Osteoblast (primary cell): ENCODE results near the gene PTPN7. TPM values are rescaled to one million over a fixed set of nuclear protein-coding genes. Genes with fewer than 3 reads are reported as not detected.
A peak's percentile ranks its signal among the peaks of the same experiment; 100 is the strongest.

ENCODE experiments used
- DNase-seq: peaks from one replicate; pipeline ENCODE4 v3.0.0; 2011; ENCODE audit warnings: low spot score, mixed read lengths; ENCODE audit not compliant: insufficient read length; ENCODE audit errors: missing footprints
- H2AFZ ChIP-seq: 2 replicates; pipeline ENCODE4 v1.6.0; 2011; ENCODE audit warnings: mild to moderate bottlenecking, low read length
- H3K27ac ChIP-seq: 2 replicates; pipeline ENCODE4 v1.5.1; 2011; ENCODE audit warnings: mild to moderate bottlenecking, low read depth, low read length, moderate library complexity
- H3K27me3 ChIP-seq: 2 replicates; pipeline ENCODE4 v1.6.0; 2012; ENCODE audit warnings: mild to moderate bottlenecking, control low read depth, inconsistent platforms, low read length, moderate library complexity; ENCODE audit not compliant: insufficient read depth
- H3K36me3 ChIP-seq: 2 replicates; pipeline ENCODE4 v1.5.1; 2011; ENCODE audit warnings: mild to moderate bottlenecking, low read length, control low read depth, moderate library complexity; ENCODE audit not compliant: insufficient read depth
- H3K4me1 ChIP-seq: 2 replicates; pipeline ENCODE4 v1.5.1; 2011; ENCODE audit warnings: mild to moderate bottlenecking, low read length, control low read depth, moderate library complexity; ENCODE audit not compliant: insufficient read depth
- H3K4me2 ChIP-seq: 2 replicates; pipeline ENCODE4 v1.6.0; 2011; ENCODE audit warnings: mild to moderate bottlenecking, low read length; ENCODE audit not compliant: insufficient read depth
- H3K4me3 ChIP-seq: fragments of 200-600 bp; sonication (generic); 3 replicates; pipeline ENCODE4 v1.5.1; 2012; ENCODE audit warnings: mild to moderate bottlenecking, low read length, inconsistent platforms; ENCODE audit not compliant: insufficient read depth
- H3K79me2 ChIP-seq: 2 replicates; pipeline ENCODE4 v1.6.0; 2012; ENCODE audit warnings: mild to moderate bottlenecking, low read length, control low read depth, inconsistent platforms; ENCODE audit not compliant: insufficient read depth
- H3K9me3 ChIP-seq: 2 replicates; pipeline ENCODE4 v1.5.1; 2011; ENCODE audit warnings: low read depth, low read length, control low read depth
- H4K20me1 ChIP-seq: 2 replicates; pipeline ENCODE4 v1.6.0; 2012; ENCODE audit warnings: mild to moderate bottlenecking, low read length, control low read depth; ENCODE audit not compliant: insufficient read depth
- total RNA-seq: library from RNA; depleted of rRNA; stranded (reverse); fragments of >200 nt; gene quantifications from 2 replicates; pipeline ENCODE4 v1.2.3, GENCODE V29; 2012
- TF ChIP-seq, protein P1 (sequence below): IDR thresholded peaks from 2 replicates; pipeline ENCODE4 v1.5.1; 2011; ENCODE audit warnings: mild to moderate bottlenecking, low read depth, low read length, moderate library complexity; ENCODE audit errors: extremely low read depth

Gene PTPN7
- total RNA-seq, 1 donor = not detected

- H3K4me1 ChIP-seq = peaks cover 14% of the 10 kb centered on the region
- no peak overlapping the region for H3K4me3 ChIP-seq
- H3K79me2 ChIP-seq = no peaks in the 10 kb centered on the region
- TF ChIP-seq, protein P1, sequence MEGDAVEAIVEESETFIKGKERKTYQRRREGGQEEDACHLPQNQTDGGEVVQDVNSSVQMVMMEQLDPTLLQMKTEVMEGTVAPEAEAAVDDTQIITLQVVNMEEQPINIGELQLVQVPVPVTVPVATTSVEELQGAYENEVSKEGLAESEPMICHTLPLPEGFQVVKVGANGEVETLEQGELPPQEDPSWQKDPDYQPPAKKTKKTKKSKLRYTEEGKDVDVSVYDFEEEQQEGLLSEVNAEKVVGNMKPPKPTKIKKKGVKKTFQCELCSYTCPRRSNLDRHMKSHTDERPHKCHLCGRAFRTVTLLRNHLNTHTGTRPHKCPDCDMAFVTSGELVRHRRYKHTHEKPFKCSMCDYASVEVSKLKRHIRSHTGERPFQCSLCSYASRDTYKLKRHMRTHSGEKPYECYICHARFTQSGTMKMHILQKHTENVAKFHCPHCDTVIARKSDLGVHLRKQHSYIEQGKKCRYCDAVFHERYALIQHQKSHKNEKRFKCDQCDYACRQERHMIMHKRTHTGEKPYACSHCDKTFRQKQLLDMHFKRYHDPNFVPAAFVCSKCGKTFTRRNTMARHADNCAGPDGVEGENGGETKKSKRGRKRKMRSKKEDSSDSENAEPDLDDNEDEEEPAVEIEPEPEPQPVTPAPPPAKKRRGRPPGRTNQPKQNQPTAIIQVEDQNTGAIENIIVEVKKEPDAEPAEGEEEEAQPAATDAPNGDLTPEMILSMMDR = no peak
- H4K20me1 ChIP-seq = no peaks in the 10 kb centered on the region
- no peaks in the 10 kb centered on the region for H3K9me3 ChIP-seq
- peak; percentile 54 for DNase-seq
- no peaks in the 10 kb centered on the region for H3K27me3 ChIP-seq
- no peak overlapping the region for H3K27ac ChIP-seq
- H3K4me2 ChIP-seq = no peak overlapping the region
- no peak overlapping the region for H2AFZ ChIP-seq
- H3K36me3 ChIP-seq = no peaks in the 10 kb centered on the region
Measured at GRCh38 chr1:202107801-202108731, 52.3 kb downstream of the PTPN7 start.

DNA sequence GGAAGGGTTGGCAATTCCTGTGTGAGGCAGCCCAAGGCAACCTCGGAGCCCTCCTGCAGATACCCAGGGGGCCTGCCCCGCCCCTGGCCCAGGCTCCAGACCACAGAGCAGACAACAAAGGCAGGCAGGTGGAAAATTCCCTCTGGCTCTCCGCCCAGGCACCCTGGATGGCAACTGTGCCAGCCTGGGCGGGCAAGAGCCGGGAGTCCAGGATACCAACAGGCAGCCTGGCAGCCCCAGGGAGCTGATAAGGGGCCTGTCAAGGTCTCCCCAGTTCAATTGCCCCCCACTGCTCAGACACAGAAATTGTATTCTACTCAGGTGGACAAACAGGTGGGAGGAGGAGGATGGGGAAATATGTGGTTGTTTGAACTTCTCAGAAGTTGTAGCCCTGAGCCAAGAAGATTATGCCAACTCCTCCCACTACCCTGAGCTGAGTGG is 53.1 kb downstream of the PTPN7 start:
- Histone ChIP-seq H3K27ac (no peak overlapping the region), H3K36me3 (no peaks in the 10 kb centered on the region), H3K4me3 (no peak overlapping the region), H3K27me3 (no peaks in the 10 kb centered on the region), H3K79me2 (no peaks in the 10 kb centered on the region), H3K9me3 (no peaks in the 10 kb centered on the region), H4K20me1 (no peaks in the 10 kb centered on the region), H3K4me1 (peaks cover 10% of the 10 kb centered on the region), H2AFZ (no peak overlapping the region), H3K4me2 (no peak overlapping the region)
- TF ChIP-seq, protein P1 = no peak
- peak; percentile 32 for DNase-seq

- no peaks in the 10 kb centered on the region for H3K79me2 ChIP-seq
- no peak overlapping the region for H3K4me3 ChIP-seq
- no peak overlapping the region for H2AFZ ChIP-seq
- no peak overlapping the region for H3K27ac ChIP-seq
- H3K4me2 ChIP-seq = no peak overlapping the region
- H4K20me1 ChIP-seq = no peaks in the 10 kb centered on the region
- H3K27me3 ChIP-seq = no peaks in the 10 kb centered on the region
- DNase-seq = peak; percentile 54
- TF ChIP-seq, protein P1 = no peak
- peaks cover 10% of the 10 kb centered on the region for H3K4me1 ChIP-seq
- no peaks in the 10 kb centered on the region for H3K9me3 ChIP-seq
- H3K36me3 ChIP-seq = no peaks in the 10 kb centered on the region
Measured at GRCh38 chr1:202106340-202107254, 53.8 kb downstream of the PTPN7 start.
